Measurements from ENCODE around the gene OR52D1. TPM values are rescaled to one million over a fixed set of nuclear protein-coding genes. Genes with fewer than 3 reads are reported as not detected.

Gene OR52D1
- total and polyA plus RNA-seq, 2 of the 13 experiments (the other 11 are each of a cell fraction or from before 2014, with no cell fraction given), result not detected

- Histone ChIP-seq H3K27ac (ENCODE audit: extremely low read length, insufficient read depth, low read length) (no peak overlapping the region), H2AFZ (ENCODE audit: low read length) (no peak overlapping the region), H3K4me3 (replicated peaks in 1 of 3; ENCODE audit: insufficient read depth in 1 of 3, low read depth in 2 of 3, low read length in 3 of 3) (no peak overlapping the region), H3K36me3 (replicated peaks in 1 of 2; ENCODE audit: control insufficient read depth in 1 of 2, insufficient read depth in 2 of 2, low read length in 2 of 2) (no peaks in the 10 kb centered on the region), H3K9me3 (ENCODE audit: low read length) (no peaks in the 10 kb centered on the region), H4K20me1 (ENCODE audit: insufficient read depth, low read length) (no peaks in the 10 kb centered on the region), H3K27me3 (ENCODE audit: control insufficient read depth in 1 of 2, insufficient read depth in 2 of 2, low read length in 2 of 2) (0 out of 5 replicates have a peak, but pooled peaks cover 0 to 2% of the 10 kb centered on the region in 2 experiments), H3K4me2 (ENCODE audit: low read depth, low read length) (no peak overlapping the region), H3K9ac (ENCODE audit: insufficient read depth, low read depth, low read length) (no peak overlapping the region), H3K79me2 (ENCODE audit: insufficient read depth, low read length) (no peaks in the 10 kb centered on the region), H3K4me1 (ENCODE audit: insufficient read depth, low read length) (no peaks in the 10 kb centered on the region)
- BruUV-seq (replicated peaks), result no TSS peak
- ATAC-seq, result no peak
- 2% methylated on average over 5 of the region's 5 CpGs for WGBS (ENCODE audit: low lambda C conversion rate)
- no peak for FAIRE-seq
- POLR2A ChIA-PET, result no interaction called here
- in situ Hi-C loops (cut with HindIII; ENCODE audit: extremely low pct_ligation_motif_present, low pct_unique_long_range_greater_than_20kb), result no loop called here
- intact Hi-C loops (cut with micrococcal nuclease; ENCODE audit: unreplicated experiment), result no loop called here
- CTCF ChIA-PET (ENCODE audit: low intra/inter-chr PET ratio, low total read pairs), result no interaction called here
- no peak for DNase-seq (ENCODE audit: low spot score)
- no peak for TF ChIP-seq NCOR1 (IDR thresholded peaks at IDR 0.05; ENCODE audit: borderline replicate concordance, low read length)
- TF ChIP-seq ZNF570 (CRISPR knock-in tag; IDR thresholded peaks at IDR 0.05; ENCODE audit: borderline replicate concordance), result no peak
- TF ChIP-seq JUNB (CRISPR knock-in tag; IDR thresholded peaks at IDR 0.05; ENCODE audit: borderline replicate concordance), result no peak
- TF ChIP-seq ZBTB25 (CRISPR knock-in tag; IDR thresholded peaks at IDR 0.05), result no peak
- no peak for TF ChIP-seq FOXM1 (CRISPR knock-in tag; IDR thresholded peaks at IDR 0.05)
- TF ChIP-seq JARID2 (CRISPR knock-in tag; IDR thresholded peaks at IDR 0.05; ENCODE audit: insufficient replicate concordance), result no peak
- TF ChIP-seq BCL6 (CRISPR knock-in tag; IDR thresholded peaks at IDR 0.05), result no peak
- TF ChIP-seq, protein P1, sequence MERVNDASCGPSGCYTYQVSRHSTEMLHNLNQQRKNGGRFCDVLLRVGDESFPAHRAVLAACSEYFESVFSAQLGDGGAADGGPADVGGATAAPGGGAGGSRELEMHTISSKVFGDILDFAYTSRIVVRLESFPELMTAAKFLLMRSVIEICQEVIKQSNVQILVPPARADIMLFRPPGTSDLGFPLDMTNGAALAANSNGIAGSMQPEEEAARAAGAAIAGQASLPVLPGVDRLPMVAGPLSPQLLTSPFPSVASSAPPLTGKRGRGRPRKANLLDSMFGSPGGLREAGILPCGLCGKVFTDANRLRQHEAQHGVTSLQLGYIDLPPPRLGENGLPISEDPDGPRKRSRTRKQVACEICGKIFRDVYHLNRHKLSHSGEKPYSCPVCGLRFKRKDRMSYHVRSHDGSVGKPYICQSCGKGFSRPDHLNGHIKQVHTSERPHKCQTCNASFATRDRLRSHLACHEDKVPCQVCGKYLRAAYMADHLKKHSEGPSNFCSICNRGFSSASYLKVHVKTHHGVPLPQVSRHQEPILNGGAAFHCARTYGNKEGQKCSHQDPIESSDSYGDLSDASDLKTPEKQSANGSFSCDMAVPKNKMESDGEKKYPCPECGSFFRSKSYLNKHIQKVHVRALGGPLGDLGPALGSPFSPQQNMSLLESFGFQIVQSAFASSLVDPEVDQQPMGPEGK (CRISPR knock-in tag; IDR thresholded peaks at IDR 0.05), result no peak
- TF ChIP-seq ZNF138 (CRISPR knock-in tag; IDR thresholded peaks at IDR 0.05; ENCODE audit: low read depth), result no peak
- TF ChIP-seq, protein P2, sequence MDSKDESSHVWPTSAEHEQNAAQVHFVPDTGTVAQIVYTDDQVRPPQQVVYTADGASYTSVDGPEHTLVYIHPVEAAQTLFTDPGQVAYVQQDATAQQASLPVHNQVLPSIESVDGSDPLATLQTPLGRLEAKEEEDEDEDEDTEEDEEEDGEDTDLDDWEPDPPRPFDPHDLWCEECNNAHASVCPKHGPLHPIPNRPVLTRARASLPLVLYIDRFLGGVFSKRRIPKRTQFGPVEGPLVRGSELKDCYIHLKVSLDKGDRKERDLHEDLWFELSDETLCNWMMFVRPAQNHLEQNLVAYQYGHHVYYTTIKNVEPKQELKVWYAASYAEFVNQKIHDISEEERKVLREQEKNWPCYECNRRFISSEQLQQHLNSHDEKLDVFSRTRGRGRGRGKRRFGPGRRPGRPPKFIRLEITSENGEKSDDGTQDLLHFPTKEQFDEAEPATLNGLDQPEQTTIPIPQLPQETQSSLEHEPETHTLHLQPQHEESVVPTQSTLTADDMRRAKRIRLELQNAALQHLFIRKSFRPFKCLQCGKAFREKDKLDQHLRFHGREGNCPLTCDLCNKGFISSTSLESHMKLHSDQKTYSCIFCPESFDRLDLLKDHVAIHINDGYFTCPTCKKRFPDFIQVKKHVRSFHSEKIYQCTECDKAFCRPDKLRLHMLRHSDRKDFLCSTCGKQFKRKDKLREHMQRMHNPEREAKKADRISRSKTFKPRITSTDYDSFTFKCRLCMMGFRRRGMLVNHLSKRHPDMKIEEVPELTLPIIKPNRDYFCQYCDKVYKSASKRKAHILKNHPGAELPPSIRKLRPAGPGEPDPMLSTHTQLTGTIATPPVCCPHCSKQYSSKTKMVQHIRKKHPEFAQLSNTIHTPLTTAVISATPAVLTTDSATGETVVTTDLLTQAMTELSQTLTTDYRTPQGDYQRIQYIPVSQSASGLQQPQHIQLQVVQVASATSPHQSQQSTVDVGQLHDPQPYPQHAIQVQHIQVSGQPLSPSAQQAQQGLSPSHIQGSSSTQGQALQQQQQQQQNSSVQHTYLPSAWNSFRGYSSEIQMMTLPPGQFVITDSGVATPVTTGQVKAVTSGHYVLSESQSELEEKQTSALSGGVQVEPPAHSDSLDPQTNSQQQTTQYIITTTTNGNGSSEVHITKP (CRISPR knock-in tag; IDR thresholded peaks at IDR 0.05; ENCODE audit: low read depth), result no peak
- TF ChIP-seq, protein P3, sequence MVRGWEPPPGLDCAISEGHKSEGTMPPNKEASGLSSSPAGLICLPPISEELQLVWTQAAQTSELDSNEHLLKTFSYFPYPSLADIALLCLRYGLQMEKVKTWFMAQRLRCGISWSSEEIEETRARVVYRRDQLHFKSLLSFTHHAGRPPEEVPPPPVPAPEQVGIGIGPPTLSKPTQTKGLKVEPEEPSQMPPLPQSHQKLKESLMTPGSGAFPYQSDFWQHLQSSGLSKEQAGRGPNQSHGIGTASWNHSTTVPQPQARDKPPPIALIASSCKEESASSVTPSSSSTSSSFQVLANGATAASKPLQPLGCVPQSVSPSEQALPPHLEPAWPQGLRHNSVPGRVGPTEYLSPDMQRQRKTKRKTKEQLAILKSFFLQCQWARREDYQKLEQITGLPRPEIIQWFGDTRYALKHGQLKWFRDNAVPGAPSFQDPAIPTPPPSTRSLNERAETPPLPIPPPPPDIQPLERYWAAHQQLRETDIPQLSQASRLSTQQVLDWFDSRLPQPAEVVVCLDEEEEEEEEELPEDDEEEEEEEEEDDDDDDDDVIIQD (CRISPR knock-in tag; IDR thresholded peaks at IDR 0.05; ENCODE audit: low read depth), result no peak
Measured at GRCh38 chr11:5489576-5490357, 1.3 kb downstream of the OR52D1 start.

Measured in HepG2 (cell line).